SK-N-SH treated with all-trans-retinoic acid at 6 μM for 48 hours (cell line): ENCODE measurements around the gene TMEM151A.
A peak's percentile ranks its signal among the peaks of the same experiment; 100 is the strongest.

Source experiments
- ATAC-seq: fragments of 200-7000 bp; cut with Tn5 transposase; 3 replicates; pipeline ENCODE4 v1.9.1; 2020; ENCODE audit warnings: mild to moderate bottlenecking, moderate library complexity
- BACH2 ChIP-seq: fragments of 250-450 bp; sonication (Bioruptor Pico); IDR thresholded peaks from 2 replicates; pipeline ENCODE4 v1.9.0; 2021; ENCODE audit warnings: mild to moderate bottlenecking, borderline replicate concordance
- CREB5 ChIP-seq: fragments of 250-450 bp; sonication (Bioruptor Pico); IDR thresholded peaks from 2 replicates; pipeline ENCODE4 v1.5.1; 2020; ENCODE audit warnings: low read depth, mild to moderate bottlenecking, moderate library complexity
- CSDC2 ChIP-seq: fragments of 250-450 bp; sonication (Bioruptor Pico); IDR thresholded peaks from 2 replicates; pipeline ENCODE4 v1.5.0; 2020; ENCODE audit warnings: mild to moderate bottlenecking, moderate library complexity
- CSRNP3 ChIP-seq: fragments of 250-450 bp; sonication (Bioruptor Pico); IDR thresholded peaks from 2 replicates; pipeline ENCODE4 v1.5.1; 2021; ENCODE audit warnings: mild to moderate bottlenecking, moderate library complexity
- ESRRG ChIP-seq: fragments of 250-450 bp; sonication (Bioruptor Pico); IDR thresholded peaks from 2 replicates; pipeline ENCODE4 v1.6.1; 2021; ENCODE audit warnings: mild to moderate bottlenecking
- GLIS3 ChIP-seq: fragments of 250-450 bp; sonication (Bioruptor Pico); IDR thresholded peaks from 2 replicates; pipeline ENCODE4 v1.5.0; 2020; ENCODE audit warnings: mild to moderate bottlenecking, moderate library complexity
- OSR1 ChIP-seq: fragments of 250-450 bp; sonication (Bioruptor Pico); IDR thresholded peaks from 2 replicates; pipeline ENCODE4 v1.8.0; 2022; ENCODE audit warnings: moderate library complexity, mild to moderate bottlenecking, inconsistent platforms
- PATZ1 ChIP-seq: fragments of 250-450 bp; sonication (Bioruptor Pico); IDR thresholded peaks from 2 replicates; pipeline ENCODE4 v1.8.0; 2020; ENCODE audit warnings: mild to moderate bottlenecking, moderate library complexity, borderline replicate concordance
- POU6F1 ChIP-seq: fragments of 250-450 bp; sonication (Bioruptor Pico); IDR thresholded peaks from 2 replicates; pipeline ENCODE4 v1.8.0; 2021; ENCODE audit warnings: low read depth, mild to moderate bottlenecking, moderate library complexity, borderline replicate concordance
- PPARA ChIP-seq: fragments of 250-450 bp; sonication (Bioruptor Pico); IDR thresholded peaks from 2 replicates; pipeline ENCODE4 v1.5.0; 2020; ENCODE audit warnings: mild to moderate bottlenecking, borderline replicate concordance
- RARB ChIP-seq: fragments of 250-450 bp; sonication (Bioruptor Pico); IDR thresholded peaks from 2 replicates; pipeline ENCODE4 v1.8.0; 2021; ENCODE audit warnings: mild to moderate bottlenecking, moderate library complexity
- SNAI2 ChIP-seq: fragments of 250-450 bp; sonication (Bioruptor Pico); IDR thresholded peaks from 2 replicates; pipeline ENCODE4 v1.5.0; 2020; ENCODE audit warnings: mild to moderate bottlenecking, moderate library complexity
- TCF4 ChIP-seq: fragments of 250-450 bp; sonication (Bioruptor Pico); IDR thresholded peaks from 2 replicates; pipeline ENCODE4 v1.8.0; 2021; ENCODE audit warnings: mild to moderate bottlenecking, moderate library complexity, borderline replicate concordance
- TOX ChIP-seq: fragments of 250-450 bp; sonication (Bioruptor Pico); IDR thresholded peaks from 2 replicates; pipeline ENCODE4 v1.8.0; 2021; ENCODE audit warnings: mild to moderate bottlenecking, moderate library complexity, borderline replicate concordance
- TSHZ2 ChIP-seq: fragments of 250-450 bp; sonication (Bioruptor Pico); IDR thresholded peaks from 2 replicates; pipeline ENCODE4 v1.5.0; 2020; ENCODE audit warnings: mild to moderate bottlenecking, moderate library complexity
- ZC3H10 ChIP-seq: fragments of 250-450 bp; sonication (Bioruptor Pico); IDR thresholded peaks from 2 replicates; pipeline ENCODE4 v1.5.1; 2021; ENCODE audit warnings: mild to moderate bottlenecking, moderate library complexity
- ZFP3 ChIP-seq: fragments of 250-450 bp; sonication (Bioruptor Pico); IDR thresholded peaks from 2 replicates; pipeline ENCODE4 v1.5.0; 2020; ENCODE audit warnings: mild to moderate bottlenecking, moderate library complexity
- ZFP30 ChIP-seq: fragments of 450-650 bp; formaldehyde crosslinking; IDR thresholded peaks from 2 replicates; pipeline ENCODE4 v1.5.0; 2022; ENCODE audit warnings: mild to moderate bottlenecking, moderate library complexity
- ZNF565 ChIP-seq: fragments of 450-650 bp; formaldehyde crosslinking; conservative IDR thresholded peaks from 2 replicates; pipeline ENCODE4 v1.5.0; 2020; ENCODE audit warnings: low read depth, mild to moderate bottlenecking, moderate library complexity
- ZNF70 ChIP-seq: fragments of 450-650 bp; formaldehyde crosslinking; IDR thresholded peaks from 2 replicates; pipeline ENCODE4 v1.5.0; 2020; ENCODE audit warnings: mild to moderate bottlenecking, moderate library complexity
- ZNF8 ChIP-seq: fragments of 450-650 bp; formaldehyde crosslinking; IDR thresholded peaks from 2 replicates; pipeline ENCODE4 v1.5.0; 2020; ENCODE audit warnings: mild to moderate bottlenecking, moderate library complexity

Gene TMEM151A

GRCh38 chr11:66281776-66282467, 9.8 kb upstream of the TMEM151A start:
- TF ChIP-seq TCF4 (CRISPR knock-in tag): no peak
- TF ChIP-seq CSRNP3: no peak
- TF ChIP-seq RARB (CRISPR knock-in tag): no peak
- no peak for TF ChIP-seq SNAI2 (CRISPR knock-in tag)
- no peak for TF ChIP-seq POU6F1 (CRISPR knock-in tag)
- no peak for TF ChIP-seq TSHZ2 (CRISPR knock-in tag)
- no peak for TF ChIP-seq ZNF8 (CRISPR knock-in tag)
- TF ChIP-seq ESRRG (CRISPR knock-in tag): no peak
- no peak for TF ChIP-seq GLIS3
- TF ChIP-seq OSR1: no peak
- TF ChIP-seq ZNF565 (CRISPR knock-in tag): no peak
- no peak for TF ChIP-seq ZNF70 (CRISPR knock-in tag)
- TF ChIP-seq PPARA (CRISPR knock-in tag): no peak
- no peak for TF ChIP-seq ZFP3 (CRISPR knock-in tag)
- TF ChIP-seq PATZ1: no peak
- TF ChIP-seq ZFP30 (CRISPR knock-in tag): no peak
- no peak for TF ChIP-seq TOX (CRISPR knock-in tag)
- no peak for TF ChIP-seq ZC3H10 (CRISPR knock-in tag)
- no peak for ATAC-seq

- ATAC-seq: peak; percentile 88
- TF ChIP-seq CSRNP3 (no peak), OSR1 (no peak), ESRRG (CRISPR knock-in tag) (0 out of 2 replicates have a peak, but pooled peaks have one; percentile 52)
Measured at GRCh38 chr11:66282468-66283455, 8.9 kb upstream of the TMEM151A start.

- no peak for ATAC-seq
- TF ChIP-seq CSDC2 (CRISPR knock-in tag) (no peak), TSHZ2 (CRISPR knock-in tag) (no peak), BACH2 (CRISPR knock-in tag) (no peak), ZFP30 (CRISPR knock-in tag) (no peak), PPARA (CRISPR knock-in tag) (no peak), RARB (CRISPR knock-in tag) (no peak), TOX (CRISPR knock-in tag) (no peak), ZNF8 (CRISPR knock-in tag) (no peak), CREB5 (no peak), OSR1 (no peak), ZNF70 (CRISPR knock-in tag) (no peak), ZC3H10 (CRISPR knock-in tag) (no peak)
Measured at GRCh38 chr11:66283461-66284105, 8.1 kb upstream of the TMEM151A start.
